ENCODE results near the gene PDIA2.

DNA sequence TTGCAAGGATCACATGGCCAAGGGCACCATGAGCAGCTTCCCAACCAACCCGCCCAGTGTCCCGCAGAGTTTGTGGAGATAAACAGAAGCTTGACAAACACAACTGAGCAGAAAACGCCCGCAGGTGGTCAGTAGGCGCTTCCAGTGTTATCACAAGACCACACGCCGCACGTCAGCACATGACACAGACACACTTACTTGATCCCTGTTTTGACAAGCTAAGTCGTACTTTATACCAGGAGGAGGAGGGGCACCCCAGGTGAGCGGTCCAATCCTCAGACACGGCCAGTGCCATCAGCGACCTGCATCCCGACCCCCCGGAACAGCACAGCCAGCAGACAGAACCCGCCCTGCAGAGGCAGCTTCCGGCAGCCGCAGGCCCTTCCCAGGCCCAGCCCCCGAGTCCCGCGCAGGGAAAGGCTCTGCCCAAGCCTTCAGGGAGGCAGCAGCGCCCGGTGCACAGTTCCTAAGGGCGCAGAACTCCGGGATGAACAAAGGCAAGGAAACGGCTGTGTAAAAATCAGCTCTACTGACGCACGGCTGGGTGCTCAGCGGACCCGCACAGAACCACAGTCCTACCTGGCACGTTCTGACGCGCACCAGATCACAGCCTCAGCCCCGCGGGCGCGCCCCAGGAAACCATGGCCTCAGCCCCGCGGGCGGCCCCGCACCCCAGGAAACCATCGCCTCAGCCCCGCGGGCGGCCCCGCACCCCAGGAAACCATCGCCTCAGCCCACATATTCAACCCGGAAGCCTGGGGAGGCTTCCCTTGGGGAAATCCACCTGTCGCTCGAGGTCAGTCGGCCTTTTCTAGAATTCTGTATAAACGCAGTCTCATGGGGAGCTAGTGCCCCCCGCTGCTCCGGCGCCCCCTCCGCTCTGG is 41.7 kb downstream of the PDIA2 start:
- no peak for TF ChIP-seq RAD21 (IDR thresholded peaks at IDR 0.05)
- TF ChIP-seq FOXA1 (IDR thresholded peaks at IDR 0.05): no peak
- TF ChIP-seq, protein P1, sequence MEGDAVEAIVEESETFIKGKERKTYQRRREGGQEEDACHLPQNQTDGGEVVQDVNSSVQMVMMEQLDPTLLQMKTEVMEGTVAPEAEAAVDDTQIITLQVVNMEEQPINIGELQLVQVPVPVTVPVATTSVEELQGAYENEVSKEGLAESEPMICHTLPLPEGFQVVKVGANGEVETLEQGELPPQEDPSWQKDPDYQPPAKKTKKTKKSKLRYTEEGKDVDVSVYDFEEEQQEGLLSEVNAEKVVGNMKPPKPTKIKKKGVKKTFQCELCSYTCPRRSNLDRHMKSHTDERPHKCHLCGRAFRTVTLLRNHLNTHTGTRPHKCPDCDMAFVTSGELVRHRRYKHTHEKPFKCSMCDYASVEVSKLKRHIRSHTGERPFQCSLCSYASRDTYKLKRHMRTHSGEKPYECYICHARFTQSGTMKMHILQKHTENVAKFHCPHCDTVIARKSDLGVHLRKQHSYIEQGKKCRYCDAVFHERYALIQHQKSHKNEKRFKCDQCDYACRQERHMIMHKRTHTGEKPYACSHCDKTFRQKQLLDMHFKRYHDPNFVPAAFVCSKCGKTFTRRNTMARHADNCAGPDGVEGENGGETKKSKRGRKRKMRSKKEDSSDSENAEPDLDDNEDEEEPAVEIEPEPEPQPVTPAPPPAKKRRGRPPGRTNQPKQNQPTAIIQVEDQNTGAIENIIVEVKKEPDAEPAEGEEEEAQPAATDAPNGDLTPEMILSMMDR (IDR thresholded peaks at IDR 0.05; ENCODE audit: low read depth, low read length, missing input control): no peak
- TF ChIP-seq, protein P2, sequence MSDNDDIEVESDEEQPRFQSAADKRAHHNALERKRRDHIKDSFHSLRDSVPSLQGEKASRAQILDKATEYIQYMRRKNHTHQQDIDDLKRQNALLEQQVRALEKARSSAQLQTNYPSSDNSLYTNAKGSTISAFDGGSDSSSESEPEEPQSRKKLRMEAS (IDR thresholded peaks at IDR 0.05): no peak
- TF ChIP-seq SP1 (IDR thresholded peaks at IDR 0.05): no peak
- TF ChIP-seq, protein P3, sequence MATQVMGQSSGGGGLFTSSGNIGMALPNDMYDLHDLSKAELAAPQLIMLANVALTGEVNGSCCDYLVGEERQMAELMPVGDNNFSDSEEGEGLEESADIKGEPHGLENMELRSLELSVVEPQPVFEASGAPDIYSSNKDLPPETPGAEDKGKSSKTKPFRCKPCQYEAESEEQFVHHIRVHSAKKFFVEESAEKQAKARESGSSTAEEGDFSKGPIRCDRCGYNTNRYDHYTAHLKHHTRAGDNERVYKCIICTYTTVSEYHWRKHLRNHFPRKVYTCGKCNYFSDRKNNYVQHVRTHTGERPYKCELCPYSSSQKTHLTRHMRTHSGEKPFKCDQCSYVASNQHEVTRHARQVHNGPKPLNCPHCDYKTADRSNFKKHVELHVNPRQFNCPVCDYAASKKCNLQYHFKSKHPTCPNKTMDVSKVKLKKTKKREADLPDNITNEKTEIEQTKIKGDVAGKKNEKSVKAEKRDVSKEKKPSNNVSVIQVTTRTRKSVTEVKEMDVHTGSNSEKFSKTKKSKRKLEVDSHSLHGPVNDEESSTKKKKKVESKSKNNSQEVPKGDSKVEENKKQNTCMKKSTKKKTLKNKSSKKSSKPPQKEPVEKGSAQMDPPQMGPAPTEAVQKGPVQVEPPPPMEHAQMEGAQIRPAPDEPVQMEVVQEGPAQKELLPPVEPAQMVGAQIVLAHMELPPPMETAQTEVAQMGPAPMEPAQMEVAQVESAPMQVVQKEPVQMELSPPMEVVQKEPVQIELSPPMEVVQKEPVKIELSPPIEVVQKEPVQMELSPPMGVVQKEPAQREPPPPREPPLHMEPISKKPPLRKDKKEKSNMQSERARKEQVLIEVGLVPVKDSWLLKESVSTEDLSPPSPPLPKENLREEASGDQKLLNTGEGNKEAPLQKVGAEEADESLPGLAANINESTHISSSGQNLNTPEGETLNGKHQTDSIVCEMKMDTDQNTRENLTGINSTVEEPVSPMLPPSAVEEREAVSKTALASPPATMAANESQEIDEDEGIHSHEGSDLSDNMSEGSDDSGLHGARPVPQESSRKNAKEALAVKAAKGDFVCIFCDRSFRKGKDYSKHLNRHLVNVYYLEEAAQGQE (IDR thresholded peaks at IDR 0.05): no peak
- TF ChIP-seq TAF1 (conservative IDR thresholded peaks at IDR 0.05): no peak
